ENCODE data around the gene IL33.

IL33 gene

GRCh38 chr9:6219040-6219439 lies 3.4 kb downstream of the IL33 start:
- DNase-seq = no peak

- DNase-seq = no peak
Observed at GRCh38 chr9:6219981-6220380, 4.4 kb downstream of the IL33 start.

GRCh38 chr9:6224393-6225154 lies 9.0 kb downstream of the IL33 start:
- no peak for DNase-seq

- DNase-seq = no peak
Observed at GRCh38 chr9:6226696-6227095, 11.1 kb downstream of the IL33 start.

GRCh38 chr9:6229186-6229585 lies 13.6 kb downstream of the IL33 start:
- no peak for DNase-seq

- DNase-seq = no peak
Observed at GRCh38 chr9:6229619-6230018, 14.0 kb downstream of the IL33 start.

- no peak for DNase-seq
Observed at GRCh38 chr9:6230037-6230780, 14.6 kb downstream of the IL33 start.

- DNase-seq = no peak
Observed at GRCh38 chr9:6232336-6232945, 16.8 kb downstream of the IL33 start.

GRCh38 chr9:6234014-6234413 lies 18.4 kb downstream of the IL33 start:
- DNase-seq = no peak

- no peak for DNase-seq
Observed at GRCh38 chr9:6237267-6237666, 21.7 kb downstream of the IL33 start.

GRCh38 chr9:6239048-6239461 lies 23.4 kb downstream of the IL33 start:
- DNase-seq = no peak

- DNase-seq = no peak
Observed at GRCh38 chr9:6239694-6240093, 24.1 kb downstream of the IL33 start.

GRCh38 chr9:6243746-6244145 lies 28.1 kb downstream of the IL33 start:
- DNase-seq = no peak

- DNase-seq = no peak
Observed at GRCh38 chr9:6247266-6247665, 31.7 kb downstream of the IL33 start.

- no peak for DNase-seq
Observed at GRCh38 chr9:6268826-6269397, 53.3 kb downstream of the IL33 start.

GRCh38 chr9:6270896-6271295 lies 55.3 kb downstream of the IL33 start:
- no peak for DNase-seq

- DNase-seq = no peak
Observed at GRCh38 chr9:6271508-6272228, 56.1 kb downstream of the IL33 start.

GRCh38 chr9:6272229-6272598 lies 56.6 kb downstream of the IL33 start:
- DNase-seq = no peak

GRCh38 chr9:6277417-6277816 lies 61.8 kb downstream of the IL33 start:
- no peak for DNase-seq

GRCh38 chr9:6301858-6302257 lies 86.3 kb downstream of the IL33 start:
- no peak for DNase-seq

GRCh38 chr9:6302417-6302816 lies 86.8 kb downstream of the IL33 start:
- no peak for DNase-seq

- no peak for DNase-seq
Observed at GRCh38 chr9:6304232-6304631, 88.6 kb downstream of the IL33 start.

GRCh38 chr9:6305954-6306563 lies 90.5 kb downstream of the IL33 start:
- no peak for DNase-seq
